ENCODE measurements around the gene C2orf76.

The C2orf76 gene

DNA sequence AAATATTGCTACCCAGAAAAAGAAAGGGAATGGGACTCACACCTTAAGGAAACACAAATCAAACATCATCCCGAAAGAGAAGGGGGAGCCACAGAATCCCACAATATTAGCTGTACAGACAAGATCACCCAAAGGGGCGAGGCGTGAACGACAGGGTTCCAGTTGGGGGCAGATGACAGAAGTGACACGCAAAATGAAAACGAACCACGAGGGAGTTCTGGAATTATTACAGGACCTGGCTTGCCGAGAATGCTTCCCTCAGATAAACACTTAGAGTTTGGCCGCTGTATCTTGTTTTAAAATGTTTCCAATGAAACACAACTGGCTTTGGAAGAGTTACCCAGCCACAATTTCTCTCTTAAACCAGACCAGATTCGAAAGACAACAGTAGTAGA, 60.4 kb downstream of the C2orf76 start:
- ATAC-seq (ENCODE audit: insufficient read depth, low read depth) (no peak), DNase-seq (no peak)
- H2AFZ ChIP-seq (ENCODE audit: low read depth, low read length): no peak overlapping the region
- TF ChIP-seq, protein P1, sequence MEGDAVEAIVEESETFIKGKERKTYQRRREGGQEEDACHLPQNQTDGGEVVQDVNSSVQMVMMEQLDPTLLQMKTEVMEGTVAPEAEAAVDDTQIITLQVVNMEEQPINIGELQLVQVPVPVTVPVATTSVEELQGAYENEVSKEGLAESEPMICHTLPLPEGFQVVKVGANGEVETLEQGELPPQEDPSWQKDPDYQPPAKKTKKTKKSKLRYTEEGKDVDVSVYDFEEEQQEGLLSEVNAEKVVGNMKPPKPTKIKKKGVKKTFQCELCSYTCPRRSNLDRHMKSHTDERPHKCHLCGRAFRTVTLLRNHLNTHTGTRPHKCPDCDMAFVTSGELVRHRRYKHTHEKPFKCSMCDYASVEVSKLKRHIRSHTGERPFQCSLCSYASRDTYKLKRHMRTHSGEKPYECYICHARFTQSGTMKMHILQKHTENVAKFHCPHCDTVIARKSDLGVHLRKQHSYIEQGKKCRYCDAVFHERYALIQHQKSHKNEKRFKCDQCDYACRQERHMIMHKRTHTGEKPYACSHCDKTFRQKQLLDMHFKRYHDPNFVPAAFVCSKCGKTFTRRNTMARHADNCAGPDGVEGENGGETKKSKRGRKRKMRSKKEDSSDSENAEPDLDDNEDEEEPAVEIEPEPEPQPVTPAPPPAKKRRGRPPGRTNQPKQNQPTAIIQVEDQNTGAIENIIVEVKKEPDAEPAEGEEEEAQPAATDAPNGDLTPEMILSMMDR (IDR thresholded peaks at IDR 0.05; ENCODE audit: borderline replicate concordance, extremely low read depth, low read length, poor library complexity, severe bottlenecking): no peak
- no peak for TF ChIP-seq EZH2 (IDR thresholded peaks at IDR 0.05; ENCODE audit: borderline replicate concordance, low read depth, low read length, severe bottlenecking)
- H3K9ac ChIP-seq (ENCODE audit: low read depth, low read length): no peak overlapping the region
- no peaks in the 10 kb centered on the region for H4K20me1 ChIP-seq (ENCODE audit: insufficient read depth, low read length)
- H3K9me3 ChIP-seq (ENCODE audit: insufficient read depth, low read length, severe bottlenecking): no peaks in the 10 kb centered on the region
- H3K4me3 ChIP-seq (ENCODE audit: low read depth in 1 of 2, low read length in 2 of 2): no peak overlapping the region
- H3K4me2 ChIP-seq (ENCODE audit: insufficient read depth, low read length): no peak overlapping the region
- H3K27ac ChIP-seq (ENCODE audit: low read length): no peak overlapping the region
- no peaks in the 10 kb centered on the region for H3K4me1 ChIP-seq (ENCODE audit: insufficient read depth, low read length)
- H3K79me2 ChIP-seq (ENCODE audit: insufficient read depth, low read length): no peaks in the 10 kb centered on the region
- H3K36me3 ChIP-seq (ENCODE audit: insufficient read depth, low read length): no peaks in the 10 kb centered on the region
- H3K27me3 ChIP-seq (ENCODE audit: insufficient read depth, low read length, poor library complexity): no peaks in the 10 kb centered on the region

DNA sequence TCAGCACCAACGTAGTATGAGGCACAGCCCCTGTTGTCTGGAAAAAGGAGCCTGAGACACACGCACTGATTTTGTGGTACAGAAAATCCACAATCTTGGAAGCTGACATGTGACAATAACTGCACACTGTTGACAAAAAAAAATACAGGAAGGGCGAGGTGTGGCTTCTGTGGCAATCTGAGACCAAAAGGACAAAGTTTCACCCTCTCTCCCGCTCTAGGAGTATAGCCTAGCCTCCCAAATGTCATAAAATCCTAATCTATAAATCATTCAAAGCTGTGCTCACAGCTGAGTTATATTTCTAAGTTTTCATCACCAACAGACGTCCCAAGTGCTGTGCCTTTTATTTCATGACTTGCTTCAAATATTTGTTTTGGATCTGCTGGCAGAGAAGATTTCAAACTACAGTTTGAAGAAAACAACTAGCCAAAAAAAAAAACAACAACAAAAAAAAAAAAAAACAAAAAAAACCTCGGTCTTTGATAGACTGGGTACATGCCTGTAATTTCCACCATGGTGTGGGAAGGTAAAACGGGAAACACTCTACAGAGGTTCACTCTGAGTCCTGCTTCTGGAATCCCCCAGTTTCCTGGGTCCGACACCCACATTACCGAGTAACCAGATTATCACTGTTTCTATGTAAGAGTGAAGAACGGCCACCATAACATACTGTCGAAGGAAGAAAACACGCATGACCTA, 61.0 kb downstream of the C2orf76 start:
- no peaks in the 10 kb centered on the region for H3K36me3 ChIP-seq (ENCODE audit: insufficient read depth, low read length)
- no peak overlapping the region for H3K4me2 ChIP-seq (ENCODE audit: insufficient read depth, low read length)
- TF ChIP-seq, protein P1 (IDR thresholded peaks at IDR 0.05; ENCODE audit: borderline replicate concordance, extremely low read depth, low read length, poor library complexity, severe bottlenecking): no peak
- no peak for TF ChIP-seq EZH2 (IDR thresholded peaks at IDR 0.05; ENCODE audit: borderline replicate concordance, low read depth, low read length, severe bottlenecking)
- H3K9me3 ChIP-seq (ENCODE audit: insufficient read depth, low read length, severe bottlenecking): no peaks in the 10 kb centered on the region
- no peak overlapping the region for H3K9ac ChIP-seq (ENCODE audit: low read depth, low read length)
- H2AFZ ChIP-seq (ENCODE audit: low read depth, low read length): no peak overlapping the region
- ATAC-seq (ENCODE audit: insufficient read depth, low read depth): no peak
- H4K20me1 ChIP-seq (ENCODE audit: insufficient read depth, low read length): no peaks in the 10 kb centered on the region
- H3K79me2 ChIP-seq (ENCODE audit: insufficient read depth, low read length): no peaks in the 10 kb centered on the region
- H3K4me1 ChIP-seq (ENCODE audit: insufficient read depth, low read length): no peaks in the 10 kb centered on the region
- DNase-seq: no peak
- H3K27me3 ChIP-seq (ENCODE audit: insufficient read depth, low read length, poor library complexity): no peaks in the 10 kb centered on the region
- no peak overlapping the region for H3K4me3 ChIP-seq (ENCODE audit: low read depth in 1 of 2, low read length in 2 of 2)
- no peak overlapping the region for H3K27ac ChIP-seq (ENCODE audit: low read length)

DNA sequence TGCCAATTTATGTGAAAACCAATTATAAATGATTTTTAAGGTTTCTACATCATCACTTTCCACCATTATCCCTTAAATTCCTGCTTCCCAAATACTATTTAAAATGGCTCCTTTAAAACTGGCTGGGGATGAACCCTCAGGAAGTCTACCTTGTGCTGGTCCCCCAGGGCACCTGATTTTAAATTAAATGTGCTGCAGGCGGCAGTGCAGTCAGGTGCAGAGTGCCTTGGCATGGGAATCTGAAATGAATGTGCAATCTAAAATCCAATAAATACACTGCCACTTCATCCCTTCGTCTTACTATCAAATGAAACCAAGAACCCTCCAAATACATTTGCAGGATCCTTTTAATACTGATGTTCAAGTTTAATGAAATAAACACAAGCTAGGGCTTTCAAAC, 61.8 kb downstream of the C2orf76 start:
- DNase-seq (no peak), ATAC-seq (ENCODE audit: insufficient read depth, low read depth) (no peak)
- no peak overlapping the region for H3K27ac ChIP-seq (ENCODE audit: low read length)
- no peak overlapping the region for H3K4me2 ChIP-seq (ENCODE audit: insufficient read depth, low read length)
- no peaks in the 10 kb centered on the region for H3K36me3 ChIP-seq (ENCODE audit: insufficient read depth, low read length)
- no peaks in the 10 kb centered on the region for H4K20me1 ChIP-seq (ENCODE audit: insufficient read depth, low read length)
- H3K9ac ChIP-seq (ENCODE audit: low read depth, low read length): no peak overlapping the region
- H3K79me2 ChIP-seq (ENCODE audit: insufficient read depth, low read length): no peaks in the 10 kb centered on the region
- no peak overlapping the region for H2AFZ ChIP-seq (ENCODE audit: low read depth, low read length)
- H3K27me3 ChIP-seq (ENCODE audit: insufficient read depth, low read length, poor library complexity): no peaks in the 10 kb centered on the region
- H3K4me1 ChIP-seq (ENCODE audit: insufficient read depth, low read length): no peaks in the 10 kb centered on the region
- no peak overlapping the region for H3K4me3 ChIP-seq (ENCODE audit: low read depth in 1 of 2, low read length in 2 of 2)
- TF ChIP-seq, protein P1 (IDR thresholded peaks at IDR 0.05; ENCODE audit: borderline replicate concordance, extremely low read depth, low read length, poor library complexity, severe bottlenecking): no peak
- no peak for TF ChIP-seq EZH2 (IDR thresholded peaks at IDR 0.05; ENCODE audit: borderline replicate concordance, low read depth, low read length, severe bottlenecking)
- H3K9me3 ChIP-seq (ENCODE audit: insufficient read depth, low read length, severe bottlenecking): no peaks in the 10 kb centered on the region
